HG03521 (cell line): Measurements from ENCODE around the gene USP37.

Experiments
- ATAC-seq: cut with Tn5 transposase; IDR thresholded peaks from one replicate; pipeline ENCODE4 v1.9.1; 2021; ENCODE audit warnings: mild to moderate bottlenecking, moderate library complexity; ENCODE audit not compliant: unreplicated experiment

The USP37 gene

DNA sequence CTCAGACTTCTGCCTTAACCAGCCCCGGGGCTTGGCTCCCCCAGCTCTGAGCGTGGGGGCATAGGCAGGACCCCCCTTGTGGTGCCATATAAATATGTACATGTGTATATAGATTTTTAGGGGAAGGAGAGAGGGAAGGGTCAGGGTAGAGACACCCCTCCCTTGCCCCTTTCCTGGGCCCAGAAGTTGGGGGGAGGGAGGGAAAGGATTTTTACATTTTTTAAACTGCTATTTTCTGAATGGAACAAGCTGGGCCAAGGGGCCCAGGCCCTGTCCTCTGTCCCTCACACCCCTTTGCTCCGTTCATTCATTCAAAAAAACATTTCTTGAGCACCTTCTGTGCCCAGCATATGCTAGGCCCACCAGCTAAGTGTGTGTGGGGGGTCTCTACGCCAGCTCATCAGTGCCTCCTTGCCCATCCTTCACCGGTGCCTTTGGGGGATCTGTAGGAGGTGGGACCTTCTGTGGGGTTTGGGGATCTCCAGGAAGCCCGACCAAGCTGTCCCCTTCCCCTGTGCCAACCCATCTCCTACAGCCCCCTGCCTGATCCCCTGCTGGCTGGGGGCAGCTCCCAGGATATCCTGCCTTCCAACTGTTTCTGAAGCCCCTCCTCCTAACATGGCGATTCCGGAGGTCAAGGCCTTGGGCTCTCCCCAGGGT is 162.9 kb downstream of the USP37 start:
- ATAC-seq, result no peak

GRCh38 chr2:218404351-218405085 is 163.6 kb downstream of the USP37 start:
- no peak for ATAC-seq

GRCh38 chr2:218403810-218404209 is 164.3 kb downstream of the USP37 start:
- ATAC-seq, result no peak

- no peak for ATAC-seq
These were observed 165.2 kb downstream of the USP37 start for GRCh38 chr2:218402911-218403411.

DNA sequence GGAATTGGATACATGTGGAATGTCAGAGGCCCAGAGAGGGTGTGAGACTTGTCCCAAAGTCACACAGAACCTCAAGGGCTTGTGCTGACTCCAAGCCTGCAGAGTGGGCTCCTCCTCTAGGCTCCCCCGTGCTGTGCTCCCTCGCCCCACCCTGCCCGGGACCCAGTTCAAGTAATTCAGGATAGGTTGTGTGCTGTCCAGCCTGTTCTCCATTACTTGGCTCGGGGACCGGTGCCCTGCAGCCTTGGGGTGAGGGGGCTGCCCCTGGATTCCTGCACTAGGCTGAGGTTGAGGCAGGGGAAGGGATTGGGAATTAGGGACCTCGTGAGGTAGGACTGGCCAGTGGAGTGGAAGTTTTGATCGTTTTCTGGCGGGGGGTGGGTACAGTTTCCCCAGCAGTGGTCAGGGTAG is 165.7 kb downstream of the USP37 start:
- no peak for ATAC-seq

- no peak for ATAC-seq
These were observed 166.3 kb downstream of the USP37 start for GRCh38 chr2:218401890-218402289.

GRCh38 chr2:218400930-218401881 is 166.9 kb downstream of the USP37 start:
- no peak for ATAC-seq
